T-helper 17 cell (primary cell): ENCODE measurements around the gene UTF1. TPM values are rescaled to one million over a fixed set of nuclear protein-coding genes. Genes with fewer than 3 reads are reported as not detected.
A peak's percentile ranks its signal among the peaks of the same experiment; 100 is the strongest.

ENCODE experiments used
- ATAC-seq: fragments of 150-1000 bp; cut with Tn5 transposase; 2 replicates; pipeline ENCODE4 v1.10.0; 2021; ENCODE audit warnings: mild to moderate bottlenecking, moderate library complexity
- DNase-seq, 3 donors: peaks; one replicate each; pipeline versions ENCODE4 v3.0.0 to v3.0.0-alpha.2; 2020 to 2021
- H3K9me3 ChIP-seq: one replicate; pipeline ENCODE4 v1.7.0; 2013; ENCODE audit warnings: low read length, mild to moderate bottlenecking; ENCODE audit not compliant: control insufficient read depth, poor library complexity, severe bottlenecking
- H3K27ac Mint-ChIP-seq: one replicate; pipeline ENCODE4 v1.8.0; 2022; ENCODE audit warnings: mild to moderate bottlenecking, moderate library complexity, mixed read lengths
- H3K27me3 Mint-ChIP-seq: one replicate; pipeline ENCODE4 v1.8.0; 2022; ENCODE audit warnings: mixed read lengths
- H3K36me3 Mint-ChIP-seq: one replicate; pipeline ENCODE4 v1.8.0; 2022; ENCODE audit warnings: low read depth, mixed read lengths
- H3K4me1 Mint-ChIP-seq: one replicate; pipeline ENCODE4 v1.8.0; 2022; ENCODE audit warnings: mild to moderate bottlenecking, mixed read lengths
- H3K4me3 Mint-ChIP-seq: one replicate; pipeline ENCODE4 v1.8.0; 2022; ENCODE audit warnings: mild to moderate bottlenecking, moderate library complexity, mixed read lengths
- total RNA-seq, 4 donors: library from RNA in 2 of 4; stranded (reverse) in 2 of 4; gene quantifications; one replicate each; pipeline ENCODE4 v1.2.3 and lab custom pipeline; 2022 to 2026

Gene UTF1
- total RNA-seq, 2 donors from 2014 or later: not detected

DNA sequence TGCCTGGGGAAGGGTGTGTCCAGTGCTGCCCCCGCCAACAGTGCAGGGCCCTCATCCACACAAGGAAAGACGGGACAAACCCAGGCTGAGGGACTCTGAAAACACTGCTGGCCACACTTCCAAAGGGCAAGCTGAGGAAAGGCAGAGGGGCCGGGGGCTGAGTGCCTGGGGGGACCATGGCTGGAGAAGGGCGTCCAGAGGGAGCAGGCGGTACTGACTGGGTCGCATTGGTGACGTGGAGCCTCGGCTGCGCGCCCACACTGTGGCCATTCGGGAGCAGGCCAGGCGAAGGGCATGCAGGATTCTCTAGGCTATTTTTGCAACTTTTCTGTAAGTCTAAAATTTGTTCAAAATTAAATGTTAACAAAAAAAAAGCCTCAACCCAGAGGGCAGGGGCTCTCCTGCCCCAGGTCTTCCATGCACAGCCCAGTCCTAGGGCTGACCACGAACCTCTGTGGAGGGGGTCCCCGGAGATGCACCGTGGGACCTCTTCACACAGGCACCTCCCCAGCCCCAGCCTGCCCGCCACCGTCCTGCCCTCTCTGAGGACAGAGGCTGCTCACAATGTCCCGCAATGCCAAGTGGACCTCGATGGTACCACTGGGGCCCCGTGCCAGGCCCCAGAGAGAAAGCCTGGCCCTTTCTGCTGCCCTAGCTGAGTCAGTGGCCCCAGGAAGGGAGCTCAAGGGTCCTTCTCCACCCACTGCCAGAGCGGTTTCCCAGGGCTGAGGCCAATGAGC, 36.2 kb downstream of the UTF1 start:
- H3K9me3 ChIP-seq: no peaks in the 10 kb centered on the region
- Mint-ChIP-seq H3K36me3 (no peaks in the 10 kb centered on the region), H3K27me3 (no peaks in the 10 kb centered on the region), H3K27ac (peak overlapping the region; percentile 34), H3K4me3 (no peak overlapping the region), H3K4me1 (peaks cover 24% of the 10 kb centered on the region)
- DNase-seq (no peak), ATAC-seq (no peak)

DNA sequence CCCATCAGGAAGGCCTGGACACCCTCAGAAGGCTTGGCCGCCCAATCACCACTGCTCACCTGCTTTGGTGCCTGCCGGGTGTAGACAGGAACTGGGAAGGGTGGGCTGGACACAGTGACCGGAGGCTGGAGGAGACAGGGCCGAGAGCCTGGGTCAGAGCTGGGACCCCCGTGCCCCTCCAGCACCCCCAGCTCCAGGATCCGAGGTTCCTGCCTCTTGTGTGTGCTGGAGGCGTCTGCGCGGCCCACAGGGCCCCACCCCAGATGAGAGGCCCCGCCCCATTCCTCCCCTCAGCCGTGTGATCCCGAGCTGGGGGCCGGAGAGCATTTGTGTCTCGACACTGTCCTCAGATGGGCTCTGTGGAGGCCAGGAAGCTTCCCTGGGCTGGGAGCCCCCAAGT, 37.3 kb downstream of the UTF1 start:
- H3K36me3 Mint-ChIP-seq: no peaks in the 10 kb centered on the region
- peaks cover 24% of the 10 kb centered on the region for H3K4me1 Mint-ChIP-seq
- no peak for ATAC-seq

DNA sequence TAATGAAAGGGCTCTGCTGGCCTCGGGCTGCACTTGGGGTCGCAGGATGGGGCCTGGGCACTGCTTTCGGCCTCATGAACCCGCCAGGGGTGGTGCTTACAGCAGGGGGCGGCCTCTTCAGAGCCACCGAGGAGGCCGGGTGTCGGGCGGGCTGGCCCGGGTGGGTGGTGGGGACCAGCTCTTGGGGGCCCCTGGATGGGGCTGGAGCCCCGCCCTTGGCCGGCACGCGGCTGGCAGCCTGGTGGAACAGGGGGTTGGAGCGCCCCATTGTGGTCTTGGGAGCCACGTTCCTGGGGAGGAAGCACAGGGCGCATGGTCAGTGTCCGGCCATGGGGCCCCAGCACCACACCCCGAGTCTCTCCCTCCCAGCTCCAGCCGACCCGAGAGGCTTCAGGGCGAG, 37.8 kb downstream of the UTF1 start:
- Mint-ChIP-seq H3K4me1 (peaks cover 24% of the 10 kb centered on the region), H3K36me3 (no peaks in the 10 kb centered on the region), H3K27ac (no peak overlapping the region), H3K27me3 (no peaks in the 10 kb centered on the region), H3K4me3 (no peak overlapping the region)
- no peak for DNase-seq
- no peak for ATAC-seq
- no peaks in the 10 kb centered on the region for H3K9me3 ChIP-seq

More for the DNA sequence above, 37.3 kb downstream of the UTF1 start:
- Mint-ChIP-seq H3K4me3 (no peak overlapping the region), H3K27ac (no peak overlapping the region), H3K27me3 (no peaks in the 10 kb centered on the region)
- no peaks in the 10 kb centered on the region for H3K9me3 ChIP-seq
- no peak for DNase-seq

DNA sequence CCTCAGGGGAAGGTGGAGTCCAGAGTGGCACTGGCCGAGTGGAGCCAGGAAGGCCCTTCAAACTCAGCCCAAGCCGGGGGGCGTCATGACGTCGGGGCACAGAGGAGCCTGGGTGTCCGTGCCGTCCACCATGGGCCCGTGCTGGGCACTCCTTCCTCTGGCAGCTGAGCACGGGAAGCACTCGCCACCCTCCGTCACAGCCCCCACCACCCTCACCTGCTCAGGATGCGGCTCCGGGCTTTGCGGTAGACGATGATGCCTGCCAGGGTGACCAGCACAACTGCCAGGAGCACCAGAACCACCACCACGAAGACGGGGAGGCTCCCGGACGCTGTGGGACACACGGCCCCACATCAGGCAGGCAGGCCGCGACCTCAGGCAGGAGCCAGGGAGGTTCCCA, 38.5 kb downstream of the UTF1 start:
- DNase-seq (no peak), ATAC-seq (no peak)
- H3K36me3 Mint-ChIP-seq: no peaks in the 10 kb centered on the region
- peaks cover 20% of the 10 kb centered on the region for H3K4me1 Mint-ChIP-seq
- no peak overlapping the region for H3K4me3 Mint-ChIP-seq
- no peak overlapping the region for H3K27ac Mint-ChIP-seq
- no peaks in the 10 kb centered on the region for H3K9me3 ChIP-seq
- no peaks in the 10 kb centered on the region for H3K27me3 Mint-ChIP-seq

DNA sequence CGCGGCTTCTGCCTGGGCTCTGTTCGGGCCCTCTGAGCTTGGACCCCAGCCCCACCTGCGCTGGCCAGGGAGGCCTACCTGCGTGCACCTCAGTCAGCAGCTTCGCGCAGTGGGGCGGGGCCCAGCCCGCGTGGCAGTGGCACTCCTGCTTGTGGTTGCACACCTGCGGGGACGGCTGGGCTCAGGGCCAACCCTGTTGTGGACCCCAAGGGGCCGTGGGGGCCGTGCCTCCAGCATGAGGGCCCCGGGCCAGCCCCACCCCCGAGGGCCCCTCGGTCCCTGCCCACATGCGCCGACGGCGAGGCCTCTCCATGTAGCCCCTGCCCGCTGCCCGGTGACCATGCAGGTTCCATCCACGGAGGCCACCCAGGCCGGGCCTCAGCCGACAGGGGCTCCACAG, 39.4 kb downstream of the UTF1 start:
- Mint-ChIP-seq H3K4me1 (peaks cover 15% of the 10 kb centered on the region), H3K36me3 (no peaks in the 10 kb centered on the region), H3K27ac (no peak overlapping the region), H3K27me3 (no peaks in the 10 kb centered on the region), H3K4me3 (no peak overlapping the region)
- H3K9me3 ChIP-seq: no peaks in the 10 kb centered on the region
- ATAC-seq: no peak
- DNase-seq: no peak

DNA sequence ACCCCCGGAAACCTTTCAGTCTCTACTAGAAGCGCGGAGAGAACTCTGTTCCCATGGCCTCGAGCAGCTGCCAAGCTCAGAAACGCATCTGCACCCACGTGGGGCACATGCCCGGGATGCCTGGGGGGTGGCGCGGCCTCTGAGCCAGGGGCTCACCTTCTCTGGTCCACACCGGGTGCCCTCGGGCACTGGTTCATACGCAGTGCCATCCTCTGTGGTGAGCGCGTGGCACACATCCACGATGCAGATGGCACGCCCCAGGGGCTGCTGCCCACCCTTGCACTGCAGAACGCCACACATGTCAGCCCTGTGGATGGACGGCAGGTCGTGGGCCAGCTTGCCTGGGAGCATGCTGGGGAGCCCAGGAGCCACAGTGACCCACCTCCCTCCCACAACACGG, 40.2 kb downstream of the UTF1 start:
- no peaks in the 10 kb centered on the region for H3K27me3 Mint-ChIP-seq
- no peak for ATAC-seq
- peak overlapping the region; percentile 25 for H3K4me3 Mint-ChIP-seq
- H3K9me3 ChIP-seq: no peaks in the 10 kb centered on the region
- no peak for DNase-seq
- H3K27ac Mint-ChIP-seq: no peak overlapping the region
- H3K4me1 Mint-ChIP-seq: peaks cover 12% of the 10 kb centered on the region
- no peaks in the 10 kb centered on the region for H3K36me3 Mint-ChIP-seq

DNA sequence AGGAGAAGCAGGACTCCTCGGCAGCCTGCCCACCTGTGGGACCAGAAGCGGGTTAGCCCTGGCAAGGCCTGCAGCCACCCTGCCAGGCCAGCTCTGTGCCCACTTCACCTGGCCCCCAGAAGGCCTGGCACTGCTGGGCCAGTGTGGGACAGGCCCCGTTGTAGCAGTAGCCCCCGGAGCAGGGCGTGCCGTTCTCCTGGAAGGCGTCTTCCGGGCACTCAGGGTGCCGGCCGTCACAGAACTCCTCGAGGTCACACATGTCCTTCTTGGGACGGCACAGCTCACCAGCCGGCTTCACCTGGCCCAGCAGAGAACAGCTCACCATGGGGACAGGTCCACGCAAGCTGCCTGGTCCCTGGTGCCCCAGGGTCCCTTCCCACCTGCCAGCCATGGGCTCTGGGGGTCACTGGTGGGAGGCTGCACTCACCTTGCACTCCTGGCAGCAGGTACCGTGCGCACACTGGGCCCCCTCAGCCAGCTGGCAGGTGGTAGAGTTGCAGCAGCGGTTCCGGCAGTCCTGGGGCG, 40.8 kb downstream of the UTF1 start:
- Mint-ChIP-seq H3K4me3 (no peak overlapping the region), H3K36me3 (no peaks in the 10 kb centered on the region), H3K4me1 (peaks cover 7% of the 10 kb centered on the region), H3K27ac (no peak overlapping the region), H3K27me3 (no peaks in the 10 kb centered on the region)
- ATAC-seq (no peak), DNase-seq (no peak)
- H3K9me3 ChIP-seq: no peaks in the 10 kb centered on the region

DNA sequence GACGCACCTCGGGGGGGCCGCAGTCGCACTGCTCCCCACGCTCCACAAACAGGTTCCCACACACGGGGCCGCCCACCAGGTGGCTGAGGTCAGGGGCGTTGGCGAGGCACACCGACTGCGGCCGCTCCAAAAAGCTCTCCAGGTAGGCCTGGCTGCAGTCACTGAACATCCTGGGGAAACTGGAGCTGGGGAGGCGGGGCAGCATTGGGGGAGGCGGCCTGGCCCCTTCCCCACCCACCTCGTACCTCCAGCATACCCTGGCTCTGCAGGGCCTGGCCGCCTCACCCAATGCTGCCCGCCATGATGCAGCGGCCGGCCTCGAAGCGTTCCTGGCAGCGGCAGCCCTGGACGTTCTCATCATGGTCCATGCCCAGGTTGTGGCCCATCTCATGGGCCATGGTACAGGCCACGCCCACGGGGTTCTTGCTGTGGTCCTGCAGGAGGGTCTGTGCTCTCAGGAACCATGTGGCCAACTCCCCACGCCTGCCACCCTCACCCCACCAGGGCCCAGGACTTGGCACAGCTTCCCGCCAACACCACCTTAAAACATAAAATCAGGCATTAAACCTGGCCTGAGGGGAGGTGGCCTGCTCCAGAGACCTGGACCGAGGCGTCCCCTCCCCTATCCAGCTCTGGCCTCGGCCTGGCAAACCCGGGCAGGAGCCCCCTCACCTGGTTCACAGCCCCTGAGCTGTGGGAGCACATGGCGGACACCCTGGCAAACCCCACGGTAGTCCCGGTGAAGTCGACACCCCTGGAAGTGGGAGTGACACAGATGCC, 41.7 kb downstream of the UTF1 start:
- H3K4me1 Mint-ChIP-seq: peaks cover 5% of the 10 kb centered on the region
- H3K9me3 ChIP-seq: no peaks in the 10 kb centered on the region
- no peaks in the 10 kb centered on the region for H3K27me3 Mint-ChIP-seq
- H3K36me3 Mint-ChIP-seq: no peaks in the 10 kb centered on the region
- H3K27ac Mint-ChIP-seq: no peak overlapping the region
- ATAC-seq (no peak), DNase-seq (no peak)
- no peak overlapping the region for H3K4me3 Mint-ChIP-seq

DNA sequence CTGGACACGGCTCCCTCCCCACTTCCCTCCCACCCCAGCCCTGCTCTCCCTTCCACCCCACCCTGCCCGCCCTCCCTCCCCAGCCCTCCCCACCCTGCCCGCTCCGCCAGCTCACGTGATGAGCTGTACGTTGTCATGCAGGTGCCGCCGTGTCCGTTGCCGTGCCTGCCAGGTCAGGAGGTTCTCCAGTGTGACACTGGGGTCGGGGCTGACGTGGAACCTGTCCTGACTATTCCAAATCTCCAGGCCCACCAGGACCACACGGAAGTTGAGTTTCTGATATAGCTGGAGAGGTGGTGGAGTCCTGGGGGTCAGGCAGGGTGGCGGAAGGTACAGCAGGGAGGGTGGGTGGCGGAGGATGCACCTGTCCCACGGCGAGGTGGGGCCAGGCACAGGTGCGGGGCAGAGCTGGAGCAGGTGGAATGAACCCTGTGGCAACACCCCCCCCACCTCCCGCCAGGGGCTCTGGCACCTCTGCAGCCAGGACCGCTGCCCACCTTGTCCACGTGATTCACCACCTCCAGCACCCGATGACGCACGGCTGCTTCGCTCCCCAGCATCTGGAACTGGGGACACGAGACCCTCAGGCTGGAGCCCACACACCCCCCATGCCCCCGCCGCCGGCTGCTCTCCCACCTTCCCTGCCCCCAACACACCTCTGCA, 42.4 kb downstream of the UTF1 start:
- Mint-ChIP-seq H3K27ac (no peak overlapping the region), H3K27me3 (no peaks in the 10 kb centered on the region), H3K4me3 (peak overlapping the region; percentile 33), H3K4me1 (peaks cover 6% of the 10 kb centered on the region), H3K36me3 (no peaks in the 10 kb centered on the region)
- DNase-seq: no peak
- no peak for ATAC-seq
- no peaks in the 10 kb centered on the region for H3K9me3 ChIP-seq

DNA sequence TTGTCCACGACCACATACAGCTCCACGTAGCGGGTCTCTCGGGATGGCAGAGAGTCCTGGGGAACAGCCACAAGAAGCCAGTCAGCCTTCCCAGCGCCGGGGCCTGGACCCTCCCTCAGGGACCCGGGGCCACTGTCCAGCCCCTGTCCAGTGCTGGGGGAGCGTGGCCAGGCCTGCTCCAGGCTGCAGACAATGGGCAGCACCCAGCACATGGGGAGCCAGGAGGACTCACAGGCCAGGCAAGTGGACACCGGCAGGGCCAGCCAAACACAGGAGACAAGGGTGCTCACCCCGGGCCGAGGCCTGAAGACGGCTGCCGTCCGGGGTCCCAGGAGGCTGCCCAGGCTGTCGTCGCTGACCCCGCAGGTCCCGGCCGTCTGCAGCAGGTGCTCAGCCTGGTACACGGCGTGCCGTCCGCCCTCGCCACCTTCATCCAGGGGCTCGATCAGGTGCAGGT, 43.0 kb downstream of the UTF1 start:
- H3K9me3 ChIP-seq: no peaks in the 10 kb centered on the region
- DNase-seq: no peak
- no peaks in the 10 kb centered on the region for H3K27me3 Mint-ChIP-seq
- no peak overlapping the region for H3K4me3 Mint-ChIP-seq
- H3K4me1 Mint-ChIP-seq: peaks cover 11% of the 10 kb centered on the region
- no peak overlapping the region for H3K27ac Mint-ChIP-seq
- H3K36me3 Mint-ChIP-seq: no peaks in the 10 kb centered on the region
- no peak for ATAC-seq

DNA sequence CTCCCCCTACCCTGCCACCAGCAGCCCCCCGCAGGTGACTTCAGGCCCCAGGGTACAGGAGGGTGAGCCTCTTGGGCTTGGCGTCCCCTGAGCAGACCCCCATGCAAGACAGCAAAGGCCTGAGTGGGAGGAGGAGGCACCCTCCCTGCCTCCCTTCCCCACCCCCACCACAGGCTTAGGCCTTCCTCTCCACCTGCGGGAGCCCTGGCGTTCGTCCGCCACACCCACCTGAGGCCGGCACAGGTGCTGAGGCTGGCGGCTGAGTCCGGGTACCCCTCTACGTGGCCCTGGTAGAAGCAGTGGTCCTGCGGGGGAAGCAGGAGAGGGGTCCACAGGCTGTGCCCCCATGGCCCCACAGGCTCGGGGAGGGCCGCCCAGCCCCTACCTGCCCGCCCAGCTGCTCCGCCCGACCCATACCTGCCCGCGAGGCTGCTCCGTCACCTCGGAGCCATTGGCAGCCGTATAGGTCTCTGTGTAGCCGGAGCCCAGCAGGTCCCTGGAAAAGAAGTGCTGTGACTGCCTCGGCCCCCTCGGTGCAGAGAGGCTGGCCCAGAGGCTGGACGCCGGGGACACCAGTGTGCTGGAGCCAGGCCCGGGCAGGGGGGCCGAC, 43.6 kb downstream of the UTF1 start:
- Mint-ChIP-seq H3K36me3 (no peaks in the 10 kb centered on the region), H3K27me3 (no peaks in the 10 kb centered on the region), H3K4me3 (peak overlapping the region; percentile 28), H3K27ac (no peak overlapping the region), H3K4me1 (peaks cover 15% of the 10 kb centered on the region)
- DNase-seq (no peak), ATAC-seq (no peak)
- no peaks in the 10 kb centered on the region for H3K9me3 ChIP-seq

DNA sequence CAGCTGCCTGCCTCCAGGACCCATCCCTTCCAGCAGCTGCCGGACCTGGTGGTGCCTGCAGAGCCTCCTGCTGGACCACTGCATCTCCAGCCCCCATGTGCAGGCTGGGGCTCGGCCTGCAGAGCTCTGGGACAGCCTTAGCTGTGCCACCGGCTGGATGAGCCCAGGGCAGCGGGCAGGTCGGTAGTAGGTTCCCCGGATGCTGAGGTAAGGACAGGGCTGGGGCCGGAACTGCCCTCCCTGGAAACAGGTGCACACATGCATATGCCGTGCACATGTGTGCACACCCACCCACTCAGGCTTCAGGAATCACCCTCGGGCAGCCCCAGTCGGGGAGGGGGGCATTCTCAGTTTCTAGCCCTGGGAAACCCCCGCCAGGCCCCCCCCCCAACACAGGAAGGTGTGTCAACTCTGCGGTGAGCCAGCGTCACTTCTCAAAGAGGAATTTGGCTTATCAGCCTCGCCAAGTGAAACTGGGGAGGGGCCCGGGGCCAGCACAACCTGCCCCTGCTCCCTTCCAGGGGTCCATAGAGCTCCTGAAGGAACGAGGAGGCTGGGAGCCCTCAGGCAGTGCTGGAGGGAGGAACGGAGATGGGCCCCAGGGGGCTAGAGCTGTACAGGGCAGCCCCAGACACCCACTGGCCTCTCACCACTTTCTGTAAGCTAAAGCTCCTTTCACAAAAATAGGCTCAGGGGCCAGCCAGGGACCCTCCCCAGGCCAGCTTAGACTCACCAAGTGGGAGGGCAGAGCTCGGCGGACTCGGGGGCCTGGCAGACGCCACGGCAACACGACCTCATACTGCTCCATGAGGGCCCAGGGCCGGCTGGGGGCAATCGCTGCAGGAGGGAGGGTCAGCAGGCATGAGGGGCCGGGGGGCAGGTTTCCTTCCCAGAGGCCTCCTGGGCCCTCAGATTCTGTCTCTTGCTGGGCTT, 45.0 kb downstream of the UTF1 start:
- Mint-ChIP-seq H3K4me3 (peak overlapping the region; percentile 95), H3K36me3 (no peaks in the 10 kb centered on the region)
- peak; percentile 78 for ATAC-seq

More for the DNA sequence above, 45.0 kb downstream of the UTF1 start:
- DNase-seq: peak; percentile 71 to 84 (median 74)
- H3K9me3 ChIP-seq: no peaks in the 10 kb centered on the region
- Mint-ChIP-seq H3K4me1 (peaks cover 24% of the 10 kb centered on the region), H3K27me3 (no peaks in the 10 kb centered on the region), H3K27ac (peak overlapping the region; percentile 96)
